ENCODE measurements around the gene DGKZ. TPM values are rescaled to one million over a fixed set of nuclear protein-coding genes. Genes with fewer than 3 reads are reported as not detected.

Gene DGKZ
- total RNA-seq, 1 experiment from 2014 or later, result 115 TPM

DNA sequence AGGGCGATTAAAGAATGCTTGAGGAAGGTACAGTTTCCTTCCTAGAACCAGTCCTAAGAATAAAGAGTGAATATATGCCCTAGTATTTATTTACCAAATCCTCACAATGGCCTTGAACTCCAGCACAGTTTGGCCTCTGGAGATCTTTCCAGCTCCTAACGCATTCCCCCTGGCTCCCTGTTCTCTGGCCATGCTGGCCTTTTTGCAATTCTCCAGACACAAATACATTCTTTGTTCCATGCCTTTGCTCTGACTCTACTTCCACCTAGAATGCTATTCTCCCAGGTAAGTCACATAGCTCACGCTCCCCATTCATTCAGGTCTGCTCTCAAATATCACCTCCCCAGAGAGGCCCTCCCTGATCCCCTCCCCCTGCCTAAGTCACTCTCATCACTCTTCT is 3.7 kb upstream of the DGKZ start:
- DNase-seq (ENCODE audit: low read depth), result no peak

- DNase-seq (ENCODE audit: low read depth), result no peak
Observed at GRCh38 chr11:46345131-46345597, 2.1 kb upstream of the DGKZ start.

DNA sequence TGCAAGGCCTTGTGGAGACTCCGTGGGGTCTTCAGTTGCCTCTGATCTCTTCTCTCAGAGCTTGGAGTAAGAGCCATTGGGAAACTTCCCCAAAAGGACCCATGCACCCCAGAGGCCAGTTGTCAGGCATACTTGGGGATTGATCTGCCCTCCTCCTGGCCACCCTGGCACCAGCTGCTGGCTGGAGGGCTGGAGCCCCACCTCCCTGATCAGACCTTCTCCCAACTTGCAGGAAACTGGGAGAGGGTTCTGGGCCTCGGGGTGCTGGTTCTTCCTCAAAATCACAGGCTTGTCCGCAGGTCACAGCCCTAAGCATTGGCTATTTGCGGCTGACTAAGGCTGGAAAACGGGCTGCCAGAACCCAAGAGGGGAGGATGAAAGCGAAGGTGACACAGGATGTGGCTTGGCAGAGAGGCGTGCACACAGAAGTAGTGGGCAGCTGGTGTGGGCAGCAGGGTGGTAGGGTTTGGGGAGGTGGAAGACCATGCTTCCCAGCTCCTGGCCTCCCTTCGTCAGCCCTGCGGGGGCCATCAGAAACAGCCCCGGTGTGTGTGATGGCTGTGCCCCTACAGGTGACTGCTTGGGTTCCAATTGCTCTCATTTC is 1.3 kb upstream of the DGKZ start:
- no peak for DNase-seq (ENCODE audit: low read depth)

DNA sequence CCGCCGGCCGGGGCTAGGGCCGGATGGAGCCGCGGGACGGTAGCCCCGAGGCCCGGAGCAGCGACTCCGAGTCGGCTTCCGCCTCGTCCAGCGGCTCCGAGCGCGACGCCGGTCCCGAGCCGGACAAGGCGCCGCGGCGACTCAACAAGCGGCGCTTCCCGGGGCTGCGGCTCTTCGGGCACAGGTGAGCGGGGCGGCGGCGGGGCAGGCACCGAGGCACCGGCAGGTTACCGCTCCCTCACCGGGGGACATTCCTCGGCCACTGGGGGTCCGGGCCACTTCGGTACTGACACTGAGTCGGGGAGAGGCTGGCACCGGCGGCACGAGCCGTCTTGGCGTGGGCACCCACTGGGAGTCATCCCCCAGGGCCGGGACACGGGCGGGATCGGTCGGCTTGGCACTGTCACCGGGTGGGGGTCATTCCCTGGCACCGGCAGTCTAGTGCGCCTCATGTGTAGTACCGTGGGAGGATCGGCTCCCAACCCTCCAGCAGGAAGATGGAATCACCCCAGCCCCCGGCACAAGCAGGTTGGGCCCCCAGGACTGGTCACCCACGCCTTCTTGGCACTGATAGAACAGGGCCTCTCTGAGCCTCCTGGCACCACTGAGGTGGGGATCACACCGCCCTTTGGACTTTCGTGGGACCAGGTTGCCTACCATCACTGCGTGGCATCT is 511 bp downstream of the DGKZ start:
- no peak for DNase-seq (ENCODE audit: low read depth)

DNA sequence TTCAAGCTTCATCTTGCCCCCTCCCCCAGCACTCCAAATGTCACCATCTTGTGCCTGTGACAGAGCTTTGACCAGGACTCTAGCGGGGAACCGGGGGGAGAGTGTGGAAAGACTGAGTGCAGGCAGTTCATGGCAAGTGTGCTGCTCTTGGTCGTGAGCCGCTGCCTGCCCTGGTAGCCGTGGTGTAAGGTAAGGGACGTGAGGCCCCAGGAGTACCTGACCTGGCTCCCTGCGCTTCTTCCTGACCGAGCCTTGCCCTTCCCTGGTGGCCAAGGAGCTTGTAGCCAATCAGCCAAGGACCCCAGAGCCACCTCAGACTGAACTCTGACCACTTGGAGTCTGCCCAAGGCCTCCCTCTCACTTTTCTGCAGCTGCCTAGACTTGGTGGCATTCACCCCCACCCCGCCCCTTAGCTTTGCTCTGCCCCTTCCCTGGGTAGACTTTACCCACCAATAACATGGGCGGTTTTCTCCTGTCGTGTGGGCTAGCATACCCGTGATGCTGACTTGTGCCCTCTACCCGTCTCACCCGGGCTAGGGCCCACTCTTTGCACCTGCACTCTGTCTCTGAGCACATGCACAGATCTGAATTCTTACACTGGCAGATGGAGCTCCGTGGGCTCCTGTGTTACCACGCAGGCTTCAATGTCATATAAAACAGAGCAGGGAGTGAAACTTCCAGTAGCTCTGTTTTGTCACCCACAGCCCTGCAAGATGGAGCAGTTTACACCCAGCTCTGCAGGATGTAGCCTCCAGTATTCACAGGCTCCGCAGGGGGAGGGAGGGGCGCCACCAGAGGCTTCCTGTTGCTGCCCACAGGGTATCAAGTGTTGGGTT is 1.5 kb downstream of the DGKZ start:
- DNase-seq (ENCODE audit: low read depth), result no peak

- DNase-seq (ENCODE audit: low read depth), result no peak
Observed at GRCh38 chr11:46350695-46351094, 3.4 kb downstream of the DGKZ start.

GRCh38 chr11:46351148-46351547 is 3.9 kb downstream of the DGKZ start:
- DNase-seq (ENCODE audit: low read depth), result no peak

DNA sequence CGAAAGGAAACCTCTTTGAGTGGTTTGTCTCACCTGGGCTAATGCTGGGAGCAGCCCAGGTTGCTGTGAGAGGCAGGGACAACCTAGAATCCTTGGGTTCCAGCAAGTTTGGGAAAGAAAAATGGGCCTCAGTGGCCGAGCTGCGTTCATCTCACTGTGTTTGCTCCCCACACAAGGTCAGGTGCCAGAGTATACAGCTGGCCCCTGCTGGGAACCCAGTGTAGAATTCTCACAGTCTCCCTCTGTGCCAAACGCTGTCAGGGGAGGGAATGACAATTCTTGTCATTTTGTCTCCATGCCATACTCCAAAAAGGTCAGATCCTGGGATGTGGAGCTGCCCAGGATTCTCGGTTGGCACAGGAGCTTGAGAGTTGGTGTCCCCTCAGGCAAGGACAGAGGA is 4.3 kb downstream of the DGKZ start:
- no peak for DNase-seq (ENCODE audit: low read depth)

DNA sequence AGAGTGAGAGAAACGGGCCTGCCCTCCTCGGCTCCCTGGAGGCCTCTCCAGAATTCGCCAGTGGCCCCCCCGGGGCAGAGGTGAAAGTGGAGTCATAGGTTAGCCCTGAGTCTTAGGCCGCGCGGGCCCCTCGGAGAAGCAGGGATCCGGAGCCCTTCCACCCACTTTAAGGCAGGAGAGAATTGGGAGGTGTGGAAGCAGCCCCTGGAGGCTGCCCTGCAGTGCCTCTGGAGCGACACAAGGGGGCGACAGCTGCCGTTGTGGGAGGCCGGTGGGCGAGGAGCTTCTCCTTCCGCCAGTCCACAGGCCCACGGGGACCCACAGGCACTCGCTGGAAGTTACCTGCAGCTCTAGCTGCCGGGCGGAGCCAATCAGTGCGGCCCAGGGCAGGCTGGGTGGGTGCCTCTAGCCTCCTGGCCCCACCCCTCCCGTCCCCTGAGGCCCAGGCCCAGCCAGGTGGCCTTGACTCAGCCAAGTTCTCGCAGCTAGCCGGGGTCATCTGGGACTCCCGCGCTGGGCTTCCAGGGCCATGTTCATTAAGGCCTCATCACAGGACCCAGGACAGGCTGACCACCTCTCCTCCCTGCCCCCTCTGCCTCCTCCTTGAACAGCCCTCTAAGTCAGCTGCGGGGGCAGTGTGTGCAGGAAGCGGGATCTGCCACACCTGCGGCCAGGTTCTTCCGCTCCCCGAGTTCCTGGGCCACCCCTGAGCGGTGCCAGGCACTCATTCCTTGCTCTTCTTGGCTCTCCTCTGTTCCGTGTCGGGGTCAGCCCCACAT is 5.0 kb downstream of the DGKZ start:
- DNase-seq (ENCODE audit: low read depth), result no peak

- DNase-seq (ENCODE audit: low read depth), result no peak
Observed at GRCh38 chr11:46353698-46354097, 6.4 kb downstream of the DGKZ start.

GRCh38 chr11:46356924-46357482 is 9.7 kb downstream of the DGKZ start:
- DNase-seq (ENCODE audit: low read depth), result peak; percentile 52

- no peak for DNase-seq (ENCODE audit: low read depth)
Observed at GRCh38 chr11:46357483-46357936, 10.2 kb downstream of the DGKZ start.

DNA sequence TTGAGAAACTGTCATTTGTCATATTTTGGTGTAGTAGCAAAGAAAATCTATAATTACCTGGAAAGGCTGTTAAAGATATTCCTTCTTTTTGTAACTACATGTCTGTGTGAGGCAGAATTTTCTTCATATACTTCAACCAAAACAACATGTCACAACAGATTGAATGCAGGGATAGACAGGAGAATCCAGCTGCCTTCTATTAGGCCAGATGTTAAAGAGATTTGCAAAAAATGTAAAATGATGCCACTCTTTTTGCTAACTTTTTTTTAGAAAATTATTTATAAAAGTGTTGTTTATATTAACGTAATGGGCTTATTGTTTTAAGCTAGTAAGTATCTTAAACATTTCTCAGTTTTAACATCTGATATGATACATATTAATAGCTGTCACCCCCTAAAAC is 12.7 kb downstream of the DGKZ start:
- no peak for DNase-seq (ENCODE audit: low read depth)

GRCh38 chr11:46360878-46361277 is 13.6 kb downstream of the DGKZ start:
- no peak for DNase-seq (ENCODE audit: low read depth)

DNA sequence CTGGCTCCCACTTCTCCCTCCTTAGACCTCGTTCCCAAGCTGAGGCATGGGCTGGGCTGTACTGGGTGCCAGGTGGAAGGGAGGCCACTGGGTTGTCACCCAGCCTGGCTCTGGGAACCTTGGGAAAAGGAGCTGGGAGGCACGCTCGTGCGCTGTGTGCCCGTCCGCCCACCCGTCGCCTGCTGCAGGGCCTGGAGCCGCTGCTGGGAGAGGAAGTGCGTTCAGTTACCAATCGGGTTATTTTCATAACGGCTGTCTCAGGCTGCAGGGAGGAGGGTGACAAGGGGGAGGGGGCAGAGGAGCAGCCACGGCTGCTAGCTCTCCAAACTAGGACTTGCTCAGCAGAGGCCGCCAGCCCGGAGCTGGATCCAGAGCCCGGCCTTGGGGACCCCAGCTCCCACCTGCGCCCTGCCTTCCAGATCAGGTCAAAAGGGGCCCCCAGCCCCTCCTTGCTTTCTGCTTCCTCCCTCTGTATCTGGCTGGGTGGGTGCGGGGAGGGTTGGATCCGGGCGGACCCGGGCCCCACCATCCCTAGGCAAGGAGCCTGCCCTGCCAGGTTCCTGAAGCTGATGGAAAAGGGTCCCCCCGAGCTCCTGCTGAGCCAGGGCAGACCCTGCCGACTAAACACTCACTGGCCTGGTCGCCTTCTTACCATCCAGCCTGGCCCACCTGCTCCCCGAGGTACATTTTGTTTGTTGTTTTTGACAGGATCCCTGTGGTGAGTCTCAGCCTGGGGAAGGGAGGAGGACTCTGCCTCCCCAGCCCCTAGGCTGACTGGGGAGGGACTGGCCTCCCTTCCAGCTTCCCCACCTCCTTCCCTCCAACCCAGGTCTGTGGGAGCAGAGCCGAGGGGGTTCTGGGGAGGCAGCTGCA is 14.3 kb downstream of the DGKZ start:
- DNase-seq (ENCODE audit: low read depth), result no peak

DNA sequence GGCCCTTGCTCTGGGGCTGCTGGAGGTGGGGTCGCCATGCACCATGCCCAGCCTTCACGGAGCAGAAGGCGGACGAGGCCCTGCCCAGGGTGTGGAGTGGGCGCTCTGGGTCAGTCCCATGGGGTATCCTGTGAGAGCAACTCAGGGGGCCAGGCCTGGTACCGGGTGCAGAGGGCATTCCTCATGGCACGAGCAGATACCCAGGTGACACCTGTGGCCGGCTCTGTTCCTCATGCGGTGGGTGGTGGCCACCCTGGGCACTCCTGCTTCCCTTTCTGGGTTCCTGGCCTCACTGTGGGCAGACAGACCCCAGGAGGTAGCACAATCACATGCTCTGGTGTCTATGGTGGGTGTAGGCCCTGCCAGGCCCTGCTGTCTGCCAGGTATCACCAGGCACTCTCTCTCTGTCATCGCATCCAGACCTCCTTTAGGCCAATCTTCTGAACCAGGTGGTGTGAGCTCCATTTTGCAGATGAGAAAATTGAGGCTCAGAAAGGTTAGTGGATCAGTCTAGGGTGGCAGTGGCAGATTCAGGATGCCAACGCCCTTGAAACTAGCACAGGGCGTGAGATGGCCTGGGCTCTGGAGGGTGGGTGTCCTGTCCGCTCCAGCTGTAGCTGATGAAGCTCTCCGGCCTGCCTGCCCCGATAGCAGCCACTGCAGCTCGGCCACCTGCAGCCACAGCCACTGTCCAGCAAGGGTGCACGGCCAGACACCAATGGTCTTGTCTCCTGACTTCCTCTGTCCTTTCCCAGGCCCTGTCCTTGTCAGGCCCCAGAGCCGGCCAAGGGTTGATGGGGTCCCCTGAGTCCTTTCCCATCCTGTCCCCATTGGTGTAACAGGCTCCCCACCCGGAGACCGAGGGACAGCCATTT is 15.1 kb downstream of the DGKZ start:
- no peak for DNase-seq (ENCODE audit: low read depth)

DNA sequence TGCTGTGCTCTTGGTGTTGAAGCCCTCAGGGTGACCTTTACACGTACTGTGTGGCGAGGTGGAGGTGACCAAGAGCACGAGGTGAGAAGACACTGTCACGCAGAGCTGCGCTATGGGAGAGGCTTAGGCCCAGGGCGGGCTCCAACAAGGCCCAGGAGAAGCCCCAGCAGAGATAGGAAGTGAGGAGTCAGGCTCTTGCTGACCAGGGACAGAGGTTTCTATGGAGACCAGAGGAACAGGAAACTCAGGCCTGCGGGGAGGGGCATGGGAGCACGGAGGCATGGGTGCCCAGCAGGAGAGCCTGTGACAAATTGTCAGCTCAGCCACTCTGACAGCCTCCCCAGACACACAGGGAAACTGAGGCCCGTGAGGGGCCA is 15.8 kb downstream of the DGKZ start:
- DNase-seq (ENCODE audit: low read depth), result peak; percentile 90

GRCh38 chr11:46363455-46364005 is 16.3 kb downstream of the DGKZ start:
- peak; percentile 96 for DNase-seq (ENCODE audit: low read depth)

- DNase-seq (ENCODE audit: low read depth), result no peak
Observed at GRCh38 chr11:46364056-46364455, 16.8 kb downstream of the DGKZ start.

Measured in HT1080 (cell line).